ENCODE data around the gene FMNL2.
"Not testable (repeated sequence)": the region's sequence is repeated elsewhere in the genome, so short reads cannot be mapped to it uniquely, and the experiment has no call there.

The FMNL2 gene

GRCh38 chr2:152453129-152453911 lies 118.3 kb downstream of the FMNL2 start:
- DNase-seq, result no peak

- no peak for DNase-seq
Measured at GRCh38 chr2:152454371-152454770, 119.4 kb downstream of the FMNL2 start.

GRCh38 chr2:152454960-152455359 lies 120.0 kb downstream of the FMNL2 start:
- no peak for DNase-seq

GRCh38 chr2:152455738-152456137 lies 120.8 kb downstream of the FMNL2 start:
- no peak for DNase-seq

GRCh38 chr2:152456262-152456661 lies 121.3 kb downstream of the FMNL2 start:
- no peak for DNase-seq

- no peak for DNase-seq
Measured at GRCh38 chr2:152458441-152458940, 123.5 kb downstream of the FMNL2 start.

- no peak for DNase-seq
Measured at GRCh38 chr2:152459091-152459490, 124.1 kb downstream of the FMNL2 start.

- no peak for DNase-seq
Measured at GRCh38 chr2:152460567-152460966, 125.6 kb downstream of the FMNL2 start.

- DNase-seq, result no peak
Measured at GRCh38 chr2:152462120-152462519, 127.1 kb downstream of the FMNL2 start.

GRCh38 chr2:152462779-152463178 lies 127.8 kb downstream of the FMNL2 start:
- no peak for DNase-seq

GRCh38 chr2:152464851-152465470 lies 130.0 kb downstream of the FMNL2 start:
- no peak for DNase-seq

GRCh38 chr2:152465541-152465940 lies 130.6 kb downstream of the FMNL2 start:
- no peak for DNase-seq

- DNase-seq, result no peak
Measured at GRCh38 chr2:152466041-152466440, 131.1 kb downstream of the FMNL2 start.

- DNase-seq, result peak; percentile 17
Measured at GRCh38 chr2:152466980-152467676, 132.2 kb downstream of the FMNL2 start.

- DNase-seq, result no peak
Measured at GRCh38 chr2:152467677-152468410, 132.9 kb downstream of the FMNL2 start.

- peak; percentile 18 for DNase-seq
Measured at GRCh38 chr2:152468899-152469692, 134.1 kb downstream of the FMNL2 start.

GRCh38 chr2:152470861-152471854 lies 136.2 kb downstream of the FMNL2 start:
- DNase-seq, result no peak

GRCh38 chr2:152472481-152472887 lies 137.5 kb downstream of the FMNL2 start:
- no peak for DNase-seq

- no peak for DNase-seq
Measured at GRCh38 chr2:152473151-152473857, 138.3 kb downstream of the FMNL2 start.

- DNase-seq, result not testable (repeated sequence)
Measured at GRCh38 chr2:152474523-152474922, 139.5 kb downstream of the FMNL2 start.
